ENCODE data around the gene APP. TPM values are rescaled to one million over a fixed set of nuclear protein-coding genes. Genes with fewer than 3 reads are reported as not detected.

APP gene
- total and polyA plus RNA-seq, 7 donors: 37.7 to 118 (median 56.6) TPM

- no peak for ATAC-seq
- no peaks in the 10 kb centered on the region for H3K27me3 ChIP-seq (ENCODE audit: insufficient read depth in 3 of 3, low read length in 2 of 3)
- intact Hi-C loops (cut with DNase I): no loop called here
- no peak overlapping the region for H3K27ac ChIP-seq
- H3K36me3 ChIP-seq (ENCODE audit: insufficient read depth in 1 of 2, low read depth in 1 of 2): no peaks in the 10 kb centered on the region
- H3K4me1 ChIP-seq: peaks cover 10% of the 10 kb centered on the region
- no peak overlapping the region for H3K4me3 ChIP-seq
- TF ChIP-seq CTCF (IDR thresholded peaks at IDR 0.05): no peak
- WGBS, 3 donors: 71 to 85% (median 71%) methylated on average over 2 of the region's 2 CpGs
- H3K9me3 ChIP-seq: no peaks in the 10 kb centered on the region
- DNase-seq: no peak
Measured at GRCh38 chr21:26118938-26119540, 51.5 kb downstream of the APP start.

GRCh38 chr21:26117972-26118367 is 52.6 kb downstream of the APP start:
- Histone ChIP-seq H3K27me3 (ENCODE audit: insufficient read depth in 3 of 3, low read length in 2 of 3) (no peaks in the 10 kb centered on the region), H3K9me3 (no peaks in the 10 kb centered on the region), H3K4me3 (no peak overlapping the region), H3K36me3 (ENCODE audit: insufficient read depth in 1 of 2, low read depth in 1 of 2) (no peaks in the 10 kb centered on the region), H3K27ac (no peak overlapping the region), H3K4me1 (peaks cover 1% of the 10 kb centered on the region)
- 46 to 66% (median 55%) methylated on average over 3 of the region's 3 CpGs for WGBS, 3 donors
- DNase-seq: no peak
- TF ChIP-seq CTCF (IDR thresholded peaks at IDR 0.05): no peak
- no peak for ATAC-seq
- intact Hi-C loops (cut with DNase I): no loop called here

GRCh38 chr21:26117324-26117971 is 53.1 kb downstream of the APP start:
- no peak overlapping the region for H3K27ac ChIP-seq
- intact Hi-C loops (cut with DNase I): no loop called here
- H3K27me3 ChIP-seq (ENCODE audit: insufficient read depth in 3 of 3, low read length in 2 of 3): no peaks in the 10 kb centered on the region
- DNase-seq: no peak
- H3K9me3 ChIP-seq: no peaks in the 10 kb centered on the region
- 62 to 79% (median 67%) methylated on average over 5 of the region's 5 CpGs for WGBS, 3 donors
- H3K36me3 ChIP-seq (ENCODE audit: insufficient read depth in 1 of 2, low read depth in 1 of 2): no peaks in the 10 kb centered on the region
- no peak overlapping the region for H3K4me3 ChIP-seq
- no peaks in the 10 kb centered on the region for H3K4me1 ChIP-seq
- no peak for TF ChIP-seq CTCF (IDR thresholded peaks at IDR 0.05)
- ATAC-seq: no peak

GRCh38 chr21:26116456-26117011 is 54.0 kb downstream of the APP start:
- peak in 1 of 4 donors; percentile 38 for ATAC-seq
- Histone ChIP-seq H3K4me3 (no peak overlapping the region), H3K9me3 (no peaks in the 10 kb centered on the region)

More at GRCh38 chr21:26116456-26117011, 54.0 kb downstream of the APP start:
- TF ChIP-seq CTCF (IDR thresholded peaks at IDR 0.05): no peak
- no peaks in the 10 kb centered on the region for H3K4me1 ChIP-seq
- no peaks in the 10 kb centered on the region for H3K36me3 ChIP-seq (ENCODE audit: insufficient read depth in 1 of 2, low read depth in 1 of 2)
- no peak for DNase-seq
- H3K27ac ChIP-seq: peak overlapping the region; percentile 46
- intact Hi-C loops (cut with DNase I): no loop called here
- WGBS, 3 donors: 36 to 53% (median 43%) methylated on average over 5 of the region's 5 CpGs
- H3K27me3 ChIP-seq (ENCODE audit: insufficient read depth in 3 of 3, low read length in 2 of 3): no peaks in the 10 kb centered on the region

Measured in psoas muscle (tissue), 8 donors.